D721Med (cell line): ENCODE measurements around the gene DROSHA.
A peak's percentile ranks its signal among the peaks of the same experiment; 100 is the strongest.

Experiments
- DNase-seq: peaks from one replicate; pipeline ENCODE4 v3.0.0; 2011; ENCODE audit warnings: low spot score; ENCODE audit not compliant: insufficient read length
- FAIRE-seq: peaks from 2 replicates; lab custom pipeline; 2011; peaks lifted over from hg19 to GRCh38; lab: Jason Lieb, UNC
- CTCF ChIP-seq: IDR thresholded peaks from 2 replicates; pipeline ENCODE4 v1.5.1; 2012; ENCODE audit warnings: mild to moderate bottlenecking, control low read depth; ENCODE audit not compliant: insufficient read depth; ENCODE audit errors: missing control alignments

The DROSHA gene

GRCh38 chr5:31427013-31427723 lies 104.7 kb downstream of the DROSHA start:
- TF ChIP-seq CTCF, result no peak
- DNase-seq (no peak), FAIRE-seq (no peak)

- TF ChIP-seq CTCF, result no peak
- no peak for DNase-seq
- no peak for FAIRE-seq
Measured at GRCh38 chr5:31421806-31422586, 109.9 kb downstream of the DROSHA start.

- no peak for TF ChIP-seq CTCF
- DNase-seq (no peak), FAIRE-seq (no peak)
Measured at GRCh38 chr5:31417512-31417911, 114.4 kb downstream of the DROSHA start.

- TF ChIP-seq CTCF, result no peak
- FAIRE-seq (no peak), DNase-seq (no peak)
Measured at GRCh38 chr5:31416547-31416946, 115.3 kb downstream of the DROSHA start.

- no peak for FAIRE-seq
- no peak for TF ChIP-seq CTCF
- DNase-seq, result no peak
Measured at GRCh38 chr5:31415960-31416359, 115.9 kb downstream of the DROSHA start.

- DNase-seq, result no peak
- no peak for FAIRE-seq
- TF ChIP-seq CTCF, result peak; percentile 30
Measured at GRCh38 chr5:31415009-31415923, 116.6 kb downstream of the DROSHA start.
